Activated CD4-positive, alpha-beta T cell treated with anti-CD3 and anti-CD28 coated beads, Interleukin-2, amount 50 U/mL, for 48 hours (primary cell): ENCODE measurements around the gene CENPS.
"Not testable (repeated sequence)": the region's sequence is repeated elsewhere in the genome, so short reads cannot be mapped to it uniquely, and the experiment has no call there.

Experiments used
- DNase-seq, 2 experiments: peaks; one replicate each; pipeline ENCODE4 v3.0.0-alpha.2; 2020

Gene CENPS

GRCh38 chr1:10456661-10457060, 26.4 kb downstream of the CENPS start:
- DNase-seq = no peak

- not testable (repeated sequence) for DNase-seq
Observed at GRCh38 chr1:10457462-10457861, 27.2 kb downstream of the CENPS start.

- no peak for DNase-seq
Observed at GRCh38 chr1:10457875-10458274, 27.6 kb downstream of the CENPS start.

- no peak for DNase-seq
Observed at GRCh38 chr1:10459184-10459583, 29.0 kb downstream of the CENPS start.

GRCh38 chr1:10467078-10467477, 36.8 kb downstream of the CENPS start:
- no peak for DNase-seq

GRCh38 chr1:10470043-10470442, 39.8 kb downstream of the CENPS start:
- DNase-seq = no peak

- no peak for DNase-seq
Observed at GRCh38 chr1:10471411-10472219, 41.4 kb downstream of the CENPS start.

- peak; percentile 88 to 92 for DNase-seq
Observed at GRCh38 chr1:10472220-10473144, 42.2 kb downstream of the CENPS start, which contains the start of gene DFFA. DFFA (minus strand) TSS chr1:10472529; CDS start chr1:10472458, 71 bp downstream.

GRCh38 chr1:10473145-10473765, 43.0 kb downstream of the CENPS start:
- no peak for DNase-seq

- not testable (repeated sequence) for DNase-seq
Observed at GRCh38 chr1:10474309-10474612, 44.0 kb downstream of the CENPS start.

- DNase-seq = peak; percentile 85 to 92
Observed at GRCh38 chr1:10474613-10475507, 44.6 kb downstream of the CENPS start, which contains the start of gene PEX14. PEX14 (plus strand) TSS chr1:10474950; CDS start chr1:10474967, 17 bp downstream.

GRCh38 chr1:10475510-10475909, 45.3 kb downstream of the CENPS start:
- no peak for DNase-seq

GRCh38 chr1:10479296-10479695, 49.1 kb downstream of the CENPS start:
- DNase-seq = no peak

GRCh38 chr1:10480614-10481013, 50.4 kb downstream of the CENPS start:
- DNase-seq = no peak

- DNase-seq = no peak
Observed at GRCh38 chr1:10484521-10484920, 54.3 kb downstream of the CENPS start.

- DNase-seq = no peak
Observed at GRCh38 chr1:10489291-10490055, 59.2 kb downstream of the CENPS start.

- DNase-seq = no peak
Observed at GRCh38 chr1:10490286-10490970, 60.2 kb downstream of the CENPS start.
